Upper lobe of left lung (tissue), 6 donors: ENCODE measurements around the gene ST3GAL4. TPM values are rescaled to one million over a fixed set of nuclear protein-coding genes. Genes with fewer than 3 reads are reported as not detected.
"Not testable (repeated sequence)": the region's sequence is repeated elsewhere in the genome, so short reads cannot be mapped to it uniquely, and the experiment has no call there.

Experiments used
- ATAC-seq, 2 donors: fragments of 200-7000 bp; cut with Tn5 transposase; one replicate each; pipeline ENCODE4 v1.9.1; 2022; ENCODE audit warnings: mild to moderate bottlenecking in 2 of 2, moderate library complexity in 2 of 2; ENCODE audit not compliant: low FRiP score in 2 of 2
- DNase-seq, 2 donors: peaks; one replicate each; pipeline ENCODE4 v3.0.0-alpha.2; 2019 to 2020
- H3K27ac ChIP-seq, 4 donors: fragments of 200-600 bp; sonication (generic); one replicate each; pipeline ENCODE4 v1.5.1; 2016 to 2019
- H3K27me3 ChIP-seq, 4 donors: fragments of 200-600 bp; sonication (generic); one replicate each; pipeline ENCODE4 v1.5.1; 2017 to 2019
- H3K36me3 ChIP-seq, 4 donors: fragments of 200-600 bp; sonication (generic); one replicate each; pipeline ENCODE4 v1.5.1; 2016 to 2019
- H3K4me1 ChIP-seq, 4 donors: fragments of 200-600 bp; sonication (generic); one replicate each; pipeline ENCODE4 v1.5.1; 2018 to 2019
- H3K4me3 ChIP-seq, 4 donors: fragments of 200-600 bp; sonication (generic); one replicate each; pipeline ENCODE4 v1.5.1; 2017 to 2019; ENCODE audit warnings: mild to moderate bottlenecking in 2 of 4, moderate library complexity in 1 of 4
- H3K9me3 ChIP-seq, 4 donors: fragments of 200-600 bp; sonication (generic); one replicate each; pipeline ENCODE4 v1.5.1; 2018 to 2019
- EP300 ChIP-seq, 4 donors: sonication (generic); formaldehyde crosslinking; IDR thresholded peaks; one replicate each; pipeline ENCODE4 v1.5.1; 2017; ENCODE audit warnings: antibody characterized with exemption in 4 of 4, control low read depth in 2 of 4
- POLR2A ChIP-seq, 4 donors: fragments of 450-650 bp; IDR thresholded peaks; one replicate each; pipeline ENCODE4 v1.5.1; 2016 to 2017; ENCODE audit warnings: antibody characterized with exemption in 4 of 4, mild to moderate bottlenecking in 2 of 4
- POLR2AphosphoS5 ChIP-seq, 2 donors: sonication (generic); formaldehyde crosslinking; IDR thresholded peaks; one replicate each; pipeline ENCODE4 v1.5.1; 2017; ENCODE audit warnings: antibody characterized with exemption in 2 of 2
- WGBS, 2 donors: methylation state at CpG; one replicate each; pipeline ENCODE4 v1.1.5; 2017 to 2018; 5-methylcytosine and 5-hydroxymethylcytosine counted together
- total RNA-seq, 6 donors: library from RNA; depleted of rRNA in 4 of 6; stranded (reverse); fragments of >200 nt in 4 of 6; gene quantifications; one replicate each; pipeline versions ENCODE4 v1.1.0 to v1.2.1, GENCODE V29; 2016 to 2021
- TF ChIP-seq, protein P1 (sequence below), 6 experiments: fragments of 450-650 bp in 4 of 6; fragments of 200-600 bp in 2 of 6; sonication (generic) in 2 of 6; IDR thresholded peaks; one replicate each; pipeline ENCODE4 v1.5.1; 2016 to 2019; ENCODE audit warnings: antibody characterized with exemption in 6 of 6
- donor health status: DM: no; HTN: no; CAD: no; lungs with moderate emphysema.
- donor health status: DM: no; HTN: yes; CAD: no; lungs with severe emphysema.

Gene ST3GAL4
- total RNA-seq, 6 donors from 2014 or later = 20.6 to 47.9 (median 34.0) TPM

- H3K36me3 ChIP-seq = no peaks in the 10 kb centered on the region
- peak overlapping the region in 3 of 4 donors; percentile 4 to 52 (median 30) for H3K27ac ChIP-seq
- WGBS, 2 donors = 87 to 93% methylated on average over 12 to 20 of the region's 20 CpGs
- H3K27me3 ChIP-seq = no peaks in the 10 kb centered on the region
- peaks cover 12 to 23% (median 15%) of the 10 kb centered on the region in 4 donors for H3K4me1 ChIP-seq
- ATAC-seq (peak in 1 of 2 donors; percentile 2), DNase-seq (no peak)
- no peak for TF ChIP-seq POLR2A (IDR thresholded peaks at IDR 0.05)
- TF ChIP-seq EP300 (IDR thresholded peaks at IDR 0.05) = no peak
- TF ChIP-seq, protein P1, sequence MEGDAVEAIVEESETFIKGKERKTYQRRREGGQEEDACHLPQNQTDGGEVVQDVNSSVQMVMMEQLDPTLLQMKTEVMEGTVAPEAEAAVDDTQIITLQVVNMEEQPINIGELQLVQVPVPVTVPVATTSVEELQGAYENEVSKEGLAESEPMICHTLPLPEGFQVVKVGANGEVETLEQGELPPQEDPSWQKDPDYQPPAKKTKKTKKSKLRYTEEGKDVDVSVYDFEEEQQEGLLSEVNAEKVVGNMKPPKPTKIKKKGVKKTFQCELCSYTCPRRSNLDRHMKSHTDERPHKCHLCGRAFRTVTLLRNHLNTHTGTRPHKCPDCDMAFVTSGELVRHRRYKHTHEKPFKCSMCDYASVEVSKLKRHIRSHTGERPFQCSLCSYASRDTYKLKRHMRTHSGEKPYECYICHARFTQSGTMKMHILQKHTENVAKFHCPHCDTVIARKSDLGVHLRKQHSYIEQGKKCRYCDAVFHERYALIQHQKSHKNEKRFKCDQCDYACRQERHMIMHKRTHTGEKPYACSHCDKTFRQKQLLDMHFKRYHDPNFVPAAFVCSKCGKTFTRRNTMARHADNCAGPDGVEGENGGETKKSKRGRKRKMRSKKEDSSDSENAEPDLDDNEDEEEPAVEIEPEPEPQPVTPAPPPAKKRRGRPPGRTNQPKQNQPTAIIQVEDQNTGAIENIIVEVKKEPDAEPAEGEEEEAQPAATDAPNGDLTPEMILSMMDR (IDR thresholded peaks at IDR 0.05) = no peak
- TF ChIP-seq POLR2AphosphoS5 (IDR thresholded peaks at IDR 0.05) = no peak
- no peak overlapping the region for H3K4me3 ChIP-seq
- no peaks in the 10 kb centered on the region for H3K9me3 ChIP-seq
Measured at GRCh38 chr11:126383339-126384335, 28.2 kb downstream of the ST3GAL4 start.

DNA sequence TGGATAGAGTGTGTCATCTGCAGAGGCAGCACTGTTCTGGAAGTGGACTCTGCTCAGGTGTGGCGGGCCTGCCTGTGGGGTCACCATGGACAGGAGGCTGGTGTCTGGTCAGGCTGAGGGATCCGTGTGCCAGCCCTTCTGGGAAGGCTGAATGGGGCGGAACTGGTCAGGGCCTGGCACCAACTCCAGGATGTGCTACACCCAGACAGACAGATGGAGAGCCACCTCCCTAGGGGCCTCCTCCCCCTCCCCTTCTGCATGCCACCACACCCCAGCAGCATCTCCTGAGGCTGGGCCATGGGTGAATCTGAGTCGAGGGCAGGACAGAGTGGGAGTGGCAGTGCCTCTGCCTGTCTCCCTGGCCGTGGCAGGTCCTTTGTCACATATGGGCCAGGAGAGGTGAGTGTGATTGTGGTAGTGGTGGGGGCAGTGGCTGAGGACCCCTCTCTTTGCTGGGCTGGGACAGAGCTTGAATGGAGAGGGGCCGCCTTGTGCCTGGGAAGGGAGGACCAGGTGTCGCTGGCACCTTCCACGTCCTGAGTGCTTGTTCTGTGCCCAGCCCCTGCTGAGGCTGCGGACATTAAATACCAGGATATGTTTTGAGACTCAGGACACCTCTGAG lies 29.1 kb downstream of the ST3GAL4 start:
- no peak for DNase-seq
- WGBS, 2 donors = 86 to 100% methylated on average over 3 to 6 of the region's 9 CpGs
- TF ChIP-seq, protein P1 (IDR thresholded peaks at IDR 0.05) = no peak
- TF ChIP-seq POLR2A (IDR thresholded peaks at IDR 0.05) (no peak), POLR2AphosphoS5 (IDR thresholded peaks at IDR 0.05) (no peak)
- H3K27ac ChIP-seq = peak overlapping the region in 1 of 4 donors; percentile 30
- peaks cover 12 to 23% (median 15%) of the 10 kb centered on the region in 4 donors for H3K4me1 ChIP-seq
- no peaks in the 10 kb centered on the region for H3K9me3 ChIP-seq
- no peak overlapping the region for H3K4me3 ChIP-seq
- H3K36me3 ChIP-seq = no peaks in the 10 kb centered on the region
- ATAC-seq = no peak
- no peaks in the 10 kb centered on the region for H3K27me3 ChIP-seq

DNA sequence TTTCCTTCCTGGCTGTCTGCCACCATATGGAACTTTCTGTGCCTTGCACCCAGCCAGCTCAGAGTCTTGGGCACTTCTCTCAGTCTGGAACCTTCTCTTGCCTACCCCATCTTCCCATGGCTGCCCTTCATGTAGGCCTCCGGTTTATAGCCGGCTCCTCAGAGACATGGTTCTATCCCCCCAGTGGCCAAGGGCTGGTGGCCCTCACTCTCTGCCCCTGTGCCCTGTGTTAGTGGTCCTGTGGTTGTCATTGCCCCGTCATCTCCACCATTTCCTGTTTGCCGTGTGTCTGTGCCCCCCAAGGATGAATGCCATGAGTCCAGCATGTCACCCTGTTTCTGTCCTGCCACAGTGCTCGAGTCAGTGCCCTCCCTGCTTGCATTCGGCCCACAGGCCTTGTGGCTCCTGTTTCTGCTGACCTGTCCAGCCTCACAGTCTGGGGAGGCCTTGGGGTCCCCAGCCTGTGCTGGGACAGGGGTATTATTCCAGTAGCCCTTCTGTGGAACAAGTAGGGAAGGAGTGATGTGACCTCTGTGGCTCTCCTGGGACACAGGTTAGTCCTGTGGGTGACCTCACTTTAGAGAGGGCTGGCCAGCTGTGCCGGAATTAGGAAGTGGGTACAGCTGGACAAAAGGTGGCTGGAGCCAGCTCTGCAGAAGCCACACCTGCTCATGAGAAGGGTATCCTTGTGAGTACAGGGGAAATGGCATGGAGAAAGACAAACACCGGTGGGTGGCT lies 30.7 kb downstream of the ST3GAL4 start:
- DNase-seq (no peak), ATAC-seq (peak in 1 of 2 donors; percentile 16)
- H3K27me3 ChIP-seq = no peaks in the 10 kb centered on the region
- H3K36me3 ChIP-seq = no peaks in the 10 kb centered on the region
- H3K4me3 ChIP-seq = no peak overlapping the region
- WGBS, 2 donors = 64 to 65% methylated on average over 8 of the region's 8 CpGs
- H3K27ac ChIP-seq = peak overlapping the region; percentile 69 to 79 (median 73)
- H3K9me3 ChIP-seq = no peaks in the 10 kb centered on the region
- H3K4me1 ChIP-seq = peaks cover 12 to 23% (median 15%) of the 10 kb centered on the region in 4 donors
- no peak for TF ChIP-seq POLR2A (IDR thresholded peaks at IDR 0.05)
- no peak for TF ChIP-seq POLR2AphosphoS5 (IDR thresholded peaks at IDR 0.05)
- no peak for TF ChIP-seq EP300 (IDR thresholded peaks at IDR 0.05)
- TF ChIP-seq, protein P1 (IDR thresholded peaks at IDR 0.05) = no peak

GRCh38 chr11:126386729-126387071 lies 31.2 kb downstream of the ST3GAL4 start:
- 17 to 25% methylated on average over 4 to 5 of the region's 5 CpGs for WGBS, 2 donors
- H3K27me3 ChIP-seq, H3K9me3 ChIP-seq, H3K36me3 ChIP-seq, H3K4me3 ChIP-seq: not testable (repeated sequence)
- Histone ChIP-seq H3K27ac (peak overlapping the region; percentile 69 to 79 (median 73)), H3K4me1 (peaks cover 12 to 23% (median 17%) of the 10 kb centered on the region in 4 donors)
- ATAC-seq (peak; percentile 28 to 58), DNase-seq (peak in 1 of 2 donors; percentile 78)

GRCh38 chr11:126387857-126388256 lies 32.4 kb downstream of the ST3GAL4 start:
- H3K27ac ChIP-seq = no peak overlapping the region

More at GRCh38 chr11:126387857-126388256, 32.4 kb downstream of the ST3GAL4 start:
- 69 to 75% methylated on average over 5 of the region's 5 CpGs for WGBS, 2 donors
- Histone ChIP-seq H3K4me3 (no peak overlapping the region), H3K9me3 (no peaks in the 10 kb centered on the region), H3K36me3 (no peaks in the 10 kb centered on the region), H3K27me3 (no peaks in the 10 kb centered on the region), H3K4me1 (peaks cover 19 to 28% (median 21%) of the 10 kb centered on the region in 4 donors)
- TF ChIP-seq EP300 (IDR thresholded peaks at IDR 0.05) = no peak
- no peak for TF ChIP-seq POLR2A (IDR thresholded peaks at IDR 0.05)
- no peak for TF ChIP-seq POLR2AphosphoS5 (IDR thresholded peaks at IDR 0.05)
- TF ChIP-seq, protein P1 (IDR thresholded peaks at IDR 0.05) = no peak
- ATAC-seq (no peak), DNase-seq (no peak)
